ENCODE data around the gene RRP36. TPM values are rescaled to one million over a fixed set of nuclear protein-coding genes. Genes with fewer than 3 reads are reported as not detected.

RRP36 gene
- total RNA-seq, 2 experiments from 2014 or later: 54.0 to 55.6 TPM

DNA sequence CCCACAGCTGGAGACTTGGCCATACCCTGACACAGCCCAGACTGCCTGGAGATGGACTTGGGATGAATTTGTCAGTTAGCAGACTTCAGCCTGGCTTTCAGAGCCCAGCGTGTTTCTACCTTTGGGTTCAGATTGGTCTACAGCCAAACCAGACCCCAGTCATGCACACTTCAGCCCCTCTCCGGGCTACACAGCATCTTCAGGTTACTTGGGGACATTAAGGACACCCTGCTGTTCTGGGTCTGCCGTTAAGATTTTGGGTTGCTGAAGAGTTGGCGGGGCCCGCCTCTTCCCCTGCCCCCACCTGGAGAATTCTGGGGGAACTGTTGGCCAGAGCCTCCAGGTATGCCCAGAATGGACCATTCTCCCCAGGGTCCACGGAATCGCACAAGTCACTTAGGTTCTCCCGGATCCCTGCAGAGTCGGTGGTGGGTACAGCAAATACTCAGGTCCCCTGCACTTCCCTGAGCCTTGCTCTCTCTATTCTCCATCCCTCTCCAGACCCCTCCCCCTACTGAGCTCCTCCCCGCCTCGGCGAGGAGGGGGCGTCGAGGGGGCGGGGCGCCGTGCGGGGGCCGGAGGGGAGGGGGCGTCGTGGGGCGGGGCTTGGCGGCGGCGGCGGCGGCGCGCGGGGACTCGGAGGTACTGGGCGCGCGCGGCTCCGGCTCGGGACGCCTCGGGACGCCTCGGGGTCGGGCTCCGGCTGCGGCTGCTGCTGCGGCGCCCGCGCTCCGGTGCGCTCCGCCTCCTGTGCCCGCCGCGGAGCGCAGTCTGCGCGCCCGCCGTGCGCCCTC lies 54.4 kb downstream of the RRP36 start, which contains the start of gene PTK7:
TSS of gene PTK7 (plus strand) at position 645 of the 794 bp plus-strand sequence. CDS start 175 bp downstream, outside the sequence.
- DNase-seq: peak; percentile 31
- peaks cover 15% of the 10 kb centered on the region for H3K27me3 Mint-ChIP-seq
- ChIA-PET POLR2A (interaction anchor here (1.4 kb wide), 1 partner anchor 17 kb away, joined by 3 read pairs; the partner anchor contains the start of genes KLC4 and MRPL2), CTCF (no interaction called here)
- H3K36me3 Mint-ChIP-seq: peaks cover 3% of the 10 kb centered on the region
- H3K4me1 Mint-ChIP-seq (ENCODE audit: low read depth): peaks cover 1% of the 10 kb centered on the region
- H3K27ac Mint-ChIP-seq: no peak within 1 kb of the TSS
- intact Hi-C loops (cut with micrococcal nuclease): no loop called here
- H3K4me3 Mint-ChIP-seq: peak within 1 kb of the TSS; percentile 52
- H3K9me3 Mint-ChIP-seq: no peaks in the 10 kb centered on the region

DNA sequence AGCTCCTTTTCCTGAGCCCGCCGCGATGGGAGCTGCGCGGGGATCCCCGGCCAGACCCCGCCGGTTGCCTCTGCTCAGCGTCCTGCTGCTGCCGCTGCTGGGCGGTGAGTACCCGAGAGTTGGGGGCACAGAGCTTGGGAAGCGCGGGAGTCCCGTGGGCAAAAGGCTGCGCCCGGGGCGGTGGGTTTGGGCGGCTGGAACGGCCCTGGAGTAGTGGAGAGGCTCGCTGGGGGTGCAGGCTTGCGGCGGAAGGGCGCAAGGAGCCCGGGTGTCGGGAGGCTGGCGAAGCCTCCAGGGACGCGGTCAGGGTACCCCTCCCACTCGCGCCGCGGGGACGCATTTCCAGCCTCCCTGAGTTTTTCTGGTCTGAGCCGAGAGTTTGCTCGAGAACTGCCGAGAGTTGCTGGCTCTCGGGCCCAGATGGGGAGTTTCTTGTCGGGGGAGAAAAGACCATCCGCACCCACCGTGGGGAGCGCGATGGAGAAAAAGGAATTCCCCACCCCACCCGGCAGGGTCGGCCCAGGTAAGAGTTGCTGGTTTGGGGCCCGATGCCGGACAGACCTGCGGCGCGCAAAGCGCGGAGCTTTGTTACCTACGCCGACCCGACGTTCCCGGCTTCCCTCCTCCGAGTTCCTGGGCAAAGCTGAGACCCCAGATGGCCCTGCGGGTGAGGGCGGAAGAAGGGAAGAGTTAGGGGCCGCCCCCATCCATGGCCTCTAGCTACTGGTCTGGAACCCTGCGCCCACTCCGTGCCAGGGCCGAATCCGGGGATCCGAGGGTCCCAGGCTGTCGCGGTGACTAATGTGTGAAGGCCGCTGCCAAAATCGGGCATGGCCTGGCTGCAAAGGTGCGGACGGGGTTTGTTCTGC lies 55.3 kb downstream of the RRP36 start:
- Mint-ChIP-seq H3K4me1 (ENCODE audit: low read depth) (peaks cover 1% of the 10 kb centered on the region), H3K4me3 (peak overlapping the region; percentile 52), H3K27ac (no peak overlapping the region), H3K36me3 (peaks cover 3% of the 10 kb centered on the region), H3K27me3 (peaks cover 17% of the 10 kb centered on the region), H3K9me3 (no peaks in the 10 kb centered on the region)
- intact Hi-C loops (cut with micrococcal nuclease): no loop called here
- no peak for DNase-seq
- CTCF ChIA-PET: interaction anchor here (0.7 to 0.9 kb wide), 2 partner anchors 67 to 168 kb away, joined by 3 read pairs; no protein-coding TSS in a partner anchor
- POLR2A ChIA-PET: interaction anchor here (1.4 kb wide), 1 partner anchor 17 kb away, joined by 3 read pairs; the partner anchor contains the start of genes KLC4 and MRPL2

DNA sequence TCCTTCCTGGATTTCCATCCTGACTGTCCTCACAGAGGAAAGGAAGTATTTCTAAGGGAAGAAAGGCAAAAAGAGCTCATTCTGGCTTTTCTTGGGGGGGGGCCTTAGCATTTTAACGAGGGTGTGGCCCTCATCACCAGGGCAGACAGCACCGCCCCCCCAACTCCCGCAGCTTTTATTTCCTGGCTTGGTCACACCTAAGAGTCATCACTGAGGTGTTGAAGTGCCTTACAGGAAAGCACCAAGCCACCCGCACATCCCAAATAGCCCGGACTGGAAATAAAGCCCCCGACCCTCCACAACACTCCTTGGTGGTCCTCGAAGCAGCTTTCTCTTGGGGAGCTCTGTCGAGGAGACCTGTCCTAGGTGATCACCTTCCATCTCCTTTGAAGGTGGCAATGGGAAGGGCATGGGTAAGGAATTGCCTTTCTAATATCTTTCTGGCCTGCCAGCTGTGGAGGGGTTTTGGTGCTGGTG lies 55.9 kb downstream of the RRP36 start:
- peaks cover 1% of the 10 kb centered on the region for H3K4me1 Mint-ChIP-seq (ENCODE audit: low read depth)
- peak overlapping the region; percentile 52 for H3K4me3 Mint-ChIP-seq
- CTCF ChIA-PET: interaction anchor here (0.7 to 0.9 kb wide), 2 partner anchors 67 to 168 kb away, joined by 3 read pairs; no protein-coding TSS in a partner anchor
- intact Hi-C loops (cut with micrococcal nuclease): no loop called here
- H3K27ac Mint-ChIP-seq: no peak overlapping the region
- no peaks in the 10 kb centered on the region for H3K9me3 Mint-ChIP-seq
- POLR2A ChIA-PET: interaction anchor here (1.4 kb wide), 1 partner anchor 18 kb away, joined by 3 read pairs; the partner anchor contains the start of genes KLC4 and MRPL2
- H3K27me3 Mint-ChIP-seq: peaks cover 17% of the 10 kb centered on the region
- peaks cover 3% of the 10 kb centered on the region for H3K36me3 Mint-ChIP-seq
- DNase-seq: no peak

DNA sequence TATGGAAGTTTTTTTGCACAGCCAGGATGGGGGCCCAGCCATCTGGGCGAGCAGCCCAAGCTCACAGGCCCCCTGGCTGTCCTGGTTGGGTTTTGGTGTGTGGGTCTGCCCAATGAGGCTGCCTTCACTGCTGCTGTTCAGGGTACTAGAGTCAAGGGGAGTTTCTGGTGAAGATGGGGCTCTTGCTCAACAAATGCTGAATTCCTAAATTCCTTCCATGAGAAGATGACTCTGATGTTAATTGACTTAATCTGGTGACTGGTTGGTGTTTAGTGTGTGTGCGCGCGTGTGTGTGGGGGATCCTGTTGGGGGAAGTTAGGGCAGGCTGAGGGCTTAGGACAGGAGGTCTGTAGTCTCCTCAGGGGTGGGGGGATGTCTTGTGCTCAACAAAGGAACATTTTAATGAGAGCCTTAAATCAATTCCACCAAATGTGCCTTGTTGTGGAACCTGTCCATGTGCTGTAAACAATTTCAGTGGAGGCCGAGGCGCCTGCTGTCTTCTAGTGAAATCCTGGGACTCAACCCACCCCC lies 56.6 kb downstream of the RRP36 start:
- Mint-ChIP-seq H3K4me1 (ENCODE audit: low read depth) (peaks cover 1% of the 10 kb centered on the region), H3K9me3 (no peaks in the 10 kb centered on the region), H3K36me3 (no peaks in the 10 kb centered on the region), H3K27ac (no peak overlapping the region), H3K4me3 (no peak overlapping the region), H3K27me3 (peaks cover 17% of the 10 kb centered on the region)
- DNase-seq: no peak
- ChIA-PET POLR2A (no interaction called here), CTCF (no interaction called here)
- intact Hi-C loops (cut with micrococcal nuclease): no loop called here

DNA sequence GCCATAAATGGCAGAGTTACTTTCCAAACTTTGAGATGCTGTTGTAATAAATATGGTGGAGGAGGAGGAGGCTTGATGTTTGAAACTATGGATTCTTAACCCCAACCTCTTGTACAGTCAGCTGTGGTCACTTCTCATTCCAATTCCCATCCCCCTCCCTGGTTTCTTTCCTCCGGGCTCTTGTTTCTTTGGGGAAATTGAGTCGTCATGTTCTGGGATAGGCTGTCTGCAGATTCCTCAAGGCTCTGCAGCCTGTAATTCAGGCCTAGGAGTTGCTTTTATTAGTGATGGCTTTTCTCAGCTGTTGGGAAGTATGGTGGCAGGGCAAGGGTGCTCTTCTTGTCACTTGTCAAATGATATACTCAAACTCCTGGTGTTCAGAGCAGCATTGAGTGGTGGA lies 57.3 kb downstream of the RRP36 start:
- intact Hi-C loops (cut with micrococcal nuclease): no loop called here
- CTCF ChIA-PET: no interaction called here

More for the DNA sequence above, 57.3 kb downstream of the RRP36 start:
- Mint-ChIP-seq H3K4me3 (no peak overlapping the region), H3K9me3 (no peaks in the 10 kb centered on the region), H3K27me3 (peaks cover 18% of the 10 kb centered on the region), H3K4me1 (ENCODE audit: low read depth) (peaks cover 1% of the 10 kb centered on the region), H3K36me3 (no peaks in the 10 kb centered on the region), H3K27ac (no peak overlapping the region)
- POLR2A ChIA-PET: no interaction called here
- DNase-seq: no peak

Other genes with a start within 250 kb of the RRP36 start
- gene BICRAL, start 239.6 kb upstream of the RRP36 start, total RNA-seq: 10 to 100 TPM; 12.0 to 12.1 TPM
- 100 to 1,000 TPM; 111 to 117 TPM for gene RPL7L1, start 142.0 kb upstream of the RRP36 start, total RNA-seq
- not detected for gene PTCRA, start 105.6 kb upstream of the RRP36 start, total RNA-seq
- 10 to 100 TPM; 32.2 to 37.6 TPM for gene CNPY3, start 92.1 kb upstream of the RRP36 start, total RNA-seq
- gene GNMT, start 60.9 kb upstream of the RRP36 start, total RNA-seq: not detected
- gene PEX6, start 42.4 kb upstream of the RRP36 start, total RNA-seq: 10 to 100 TPM; 25.6 to 26.4 TPM
- 10 to 100 TPM; 59.1 to 60.2 TPM for gene PPP2R5D, start 37.1 kb upstream of the RRP36 start, total RNA-seq
- 10 to 100 TPM; 90.2 to 94.4 TPM for gene MEA1, start 7.7 kb upstream of the RRP36 start, total RNA-seq
- 10 to 100 TPM; 48.1 to 52.3 TPM for gene KLHDC3, start 7.4 kb upstream of the RRP36 start, total RNA-seq
- gene CUL7, start 32.2 kb downstream of the RRP36 start, total RNA-seq: 10 to 100 TPM; 23.2 to 23.8 TPM
- 10 to 100 TPM; 91.0 to 95.4 TPM for gene MRPL2, start 37.8 kb downstream of the RRP36 start, total RNA-seq
- 10 to 100 TPM; 11.0 to 11.9 TPM for gene KLC4, start 38.0 kb downstream of the RRP36 start, total RNA-seq
- gene PTK7, start 54.7 kb downstream of the RRP36 start, total RNA-seq: 1 to 10 TPM; 1.3 to 1.5 TPM
- gene SRF, start 149.6 kb downstream of the RRP36 start, total RNA-seq: 10 to 100 TPM; 40.5 to 40.8 TPM
- 10 to 100 TPM; 37.8 to 38.4 TPM for gene CUL9, start 160.6 kb downstream of the RRP36 start, total RNA-seq
- 10 to 100 TPM; 57.5 to 57.9 TPM for gene DNPH1, start 207.9 kb downstream of the RRP36 start, total RNA-seq
- gene TTBK1, start 221.9 kb downstream of the RRP36 start, total RNA-seq: under 1 TPM; 0.31 to 0.34 TPM

Measured in activated CD4-positive, alpha-beta memory T cell treated with anti-CD3 and anti-CD28 coated beads for 36 hours (primary cell).